Measurements from ENCODE around the gene KIF16B.
"Not testable (repeated sequence)": the region's sequence is repeated elsewhere in the genome, so short reads cannot be mapped to it uniquely, and the experiment has no call there.

KIF16B gene

DNA sequence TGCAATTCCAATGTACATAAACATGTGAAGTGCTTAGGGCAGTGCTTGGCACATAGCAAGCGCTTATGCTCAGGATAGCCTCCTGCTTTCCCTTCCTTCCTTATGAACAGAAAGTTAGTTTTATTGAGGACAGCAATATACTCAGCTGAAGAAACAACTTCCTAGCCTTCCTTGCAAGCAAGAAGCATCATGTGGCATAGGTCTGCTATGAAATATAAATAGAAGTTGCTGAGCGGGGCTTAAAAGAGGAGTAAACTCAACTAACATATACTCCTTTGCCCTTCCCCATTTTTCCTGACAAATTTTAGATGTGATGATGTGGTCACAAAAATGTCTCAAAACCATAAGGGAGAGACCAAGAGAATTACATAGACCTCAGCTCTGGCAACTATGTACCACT, 98.9 kb downstream of the KIF16B start:
- no peak for DNase-seq (ENCODE audit: low read depth)

DNA sequence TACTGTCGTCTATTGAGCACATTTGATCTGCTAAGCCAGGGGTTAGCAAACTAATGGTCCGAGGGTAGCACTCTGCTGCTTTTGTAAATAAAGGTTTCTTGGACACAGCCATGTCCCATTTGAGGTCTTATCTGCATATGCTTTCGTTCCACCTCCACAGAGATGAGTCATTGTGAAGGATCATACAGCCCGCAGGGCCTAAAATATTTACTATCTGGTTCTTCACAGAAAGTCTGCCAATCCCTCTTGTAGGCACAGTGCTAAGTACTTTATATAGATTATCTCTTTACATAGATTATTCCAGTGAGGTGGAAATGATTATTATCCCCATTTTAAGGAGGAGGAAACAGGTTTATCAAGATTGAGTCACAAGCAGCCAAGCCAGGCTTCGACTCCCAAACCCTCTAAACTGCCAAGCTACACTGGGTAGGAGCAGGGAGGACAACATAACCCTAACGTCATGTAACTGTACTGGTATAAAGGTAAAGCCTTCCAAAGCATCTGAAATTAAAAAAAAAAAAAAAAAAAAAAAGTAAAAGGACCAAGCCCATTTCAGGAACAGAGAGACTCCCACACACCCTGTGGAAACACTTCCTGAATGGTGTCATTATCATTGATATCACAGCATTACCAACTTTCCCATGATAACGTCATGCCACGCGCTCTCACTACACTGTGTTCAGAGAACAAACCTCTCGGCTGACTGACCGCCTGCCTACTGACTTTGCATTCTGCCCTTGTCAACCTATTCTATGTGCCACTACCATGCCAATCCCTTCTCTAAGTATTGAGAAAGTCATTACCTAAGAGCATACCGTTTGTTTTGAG, 101.0 kb downstream of the KIF16B start:
- DNase-seq (ENCODE audit: low read depth) = peak; percentile 24

DNA sequence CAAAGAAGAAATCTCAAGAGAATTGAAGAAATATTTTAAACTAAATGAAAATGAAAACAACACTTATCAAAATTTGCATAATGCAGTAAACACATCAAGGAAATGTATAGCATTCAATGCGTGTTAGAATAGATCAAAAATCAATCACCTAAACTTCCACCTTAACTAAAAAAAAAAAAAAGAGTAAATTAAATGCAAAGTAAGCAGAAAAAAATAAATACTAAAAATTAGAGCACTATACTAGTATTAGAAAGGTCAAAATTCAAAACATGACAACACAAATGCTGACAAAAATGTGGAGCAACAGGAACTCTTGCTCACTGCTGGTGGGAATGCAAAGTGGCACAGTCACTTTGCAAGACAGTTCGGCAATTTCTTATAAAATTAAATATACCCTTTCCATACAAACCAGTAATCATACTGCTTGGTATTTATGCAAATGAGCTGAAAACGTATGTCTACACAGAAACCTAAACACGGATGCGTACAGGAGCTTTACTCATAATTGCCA, 103.8 kb downstream of the KIF16B start:
- no peak for DNase-seq (ENCODE audit: low read depth)

DNA sequence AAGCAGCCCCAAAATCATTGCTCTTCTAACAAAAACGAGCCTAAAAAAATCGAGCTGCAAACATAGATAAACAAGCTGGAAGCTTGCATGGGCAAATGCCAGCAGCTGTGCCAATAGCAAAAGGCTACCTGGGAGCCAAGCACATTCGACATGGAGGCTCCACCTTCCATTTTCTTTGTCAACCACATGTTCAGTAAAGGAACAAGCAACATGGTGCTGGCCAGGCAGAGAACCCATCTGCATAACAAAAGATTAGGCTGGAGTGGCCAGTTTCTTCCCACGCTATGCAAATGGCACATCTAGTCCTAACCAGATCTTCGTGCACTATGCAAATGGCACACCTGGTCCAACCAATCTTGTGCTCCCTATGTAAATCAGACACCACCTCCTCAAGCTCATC, 110.5 kb downstream of the KIF16B start:
- no peak for DNase-seq (ENCODE audit: low read depth)

DNA sequence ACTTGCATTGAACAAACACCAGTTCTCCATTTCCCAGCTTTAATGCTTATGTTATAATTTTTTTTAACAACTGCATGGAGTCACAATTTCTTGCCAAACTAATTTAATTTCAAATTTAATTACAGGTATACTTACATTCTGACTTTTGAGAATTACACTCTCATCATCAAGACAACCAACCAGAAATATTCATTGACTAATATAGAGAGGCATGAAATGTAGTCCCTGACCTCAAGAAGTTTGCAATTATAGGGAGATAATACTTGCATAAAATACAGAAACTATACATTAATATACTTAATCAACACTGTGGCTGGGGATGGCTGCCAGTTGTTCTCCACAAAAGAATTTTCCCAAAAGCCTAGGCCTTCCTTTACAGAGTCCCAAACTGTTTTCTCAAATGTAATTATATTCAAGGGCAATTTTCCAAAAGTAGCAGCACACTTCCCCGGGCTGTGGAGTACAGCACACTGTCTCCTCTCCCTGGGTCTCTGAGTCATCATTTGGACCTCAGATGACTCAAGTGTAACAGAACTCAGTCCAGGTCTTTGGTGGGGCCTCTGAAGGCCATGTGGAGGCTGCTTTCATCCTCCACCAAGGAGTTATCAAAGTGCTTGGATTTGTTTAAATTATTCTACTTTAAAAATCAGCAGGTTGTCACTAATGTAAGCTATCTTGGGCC, 114.1 kb downstream of the KIF16B start:
- peak; percentile 91 for DNase-seq (ENCODE audit: low read depth)

DNA sequence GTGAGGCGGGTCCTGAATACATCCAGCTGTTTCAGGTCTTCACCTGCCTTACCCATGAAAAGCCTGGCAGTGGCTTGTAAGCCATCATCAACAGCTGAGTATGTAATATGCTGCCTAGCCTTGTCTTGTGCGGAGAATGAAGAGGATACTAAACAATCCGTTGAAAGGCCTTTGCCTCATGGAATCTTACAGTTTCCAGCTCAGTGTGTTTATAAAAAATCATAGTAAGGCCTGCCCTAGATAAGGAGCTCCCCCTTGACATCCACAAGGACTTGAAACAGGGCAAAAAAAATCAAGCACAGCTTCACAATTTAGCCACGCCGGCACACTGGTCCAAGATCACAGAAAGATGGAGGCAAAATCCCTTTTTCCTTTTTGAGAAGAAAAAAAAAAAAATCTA, 115.7 kb downstream of the KIF16B start:
- DNase-seq (ENCODE audit: low read depth) = no peak

DNA sequence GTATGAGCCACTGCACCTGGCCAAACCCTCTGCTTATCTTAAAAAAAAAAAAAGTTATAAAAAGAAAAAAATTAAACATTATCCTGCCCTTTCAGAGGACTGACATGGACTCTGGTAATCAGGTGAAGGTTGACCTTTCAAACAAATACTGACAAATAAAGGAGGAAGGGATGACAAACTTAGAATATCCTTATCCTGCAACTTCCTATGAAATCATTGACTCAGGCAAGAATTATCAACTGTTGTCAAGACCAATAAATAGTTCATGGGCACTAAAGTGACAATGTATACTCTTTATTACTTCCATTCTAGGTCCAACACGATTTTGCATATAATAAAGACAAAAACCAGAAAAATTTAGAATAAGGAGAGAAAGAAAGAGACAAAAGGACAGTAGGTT, 117.9 kb downstream of the KIF16B start:
- DNase-seq (ENCODE audit: low read depth) = no peak

DNA sequence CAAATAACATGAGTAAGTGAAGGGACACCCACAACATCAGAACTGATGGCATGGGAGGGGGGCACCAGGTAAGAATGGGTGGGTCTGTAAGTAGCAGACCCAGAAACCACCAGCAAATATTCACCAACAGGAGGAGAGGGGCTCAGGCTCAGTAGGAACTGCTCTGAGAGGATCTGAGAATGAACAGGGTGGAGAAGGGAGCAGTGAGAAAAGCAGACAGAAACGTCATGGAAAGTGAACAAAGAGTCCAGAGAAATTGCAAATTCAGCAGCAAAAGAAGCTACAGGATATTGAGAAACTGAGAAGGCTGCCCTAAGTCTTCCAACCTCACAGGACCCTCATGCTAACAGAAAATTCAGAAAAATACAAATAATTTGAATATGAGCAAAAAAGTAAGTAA, 121.3 kb downstream of the KIF16B start:
- DNase-seq (ENCODE audit: low read depth) = no peak

DNA sequence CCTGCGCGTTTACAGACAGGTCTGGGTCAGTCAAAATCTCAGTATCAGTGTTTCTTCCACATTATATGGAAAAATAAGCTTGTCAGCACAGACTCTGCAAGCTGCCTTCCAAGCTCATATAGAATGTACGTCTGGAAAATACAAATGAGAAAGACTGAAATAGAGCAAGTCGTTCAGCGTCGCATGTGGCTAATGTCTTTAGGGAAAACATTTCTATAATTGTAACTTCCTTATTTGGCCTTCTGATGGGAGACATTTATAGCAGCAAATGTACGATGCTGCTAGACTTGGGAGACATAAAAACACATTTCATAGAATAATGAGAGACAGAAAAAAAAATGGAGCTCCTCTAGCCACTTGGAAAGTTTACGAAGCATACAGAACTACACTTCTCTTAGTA, 122.2 kb downstream of the KIF16B start:
- no peak for DNase-seq (ENCODE audit: low read depth)

DNA sequence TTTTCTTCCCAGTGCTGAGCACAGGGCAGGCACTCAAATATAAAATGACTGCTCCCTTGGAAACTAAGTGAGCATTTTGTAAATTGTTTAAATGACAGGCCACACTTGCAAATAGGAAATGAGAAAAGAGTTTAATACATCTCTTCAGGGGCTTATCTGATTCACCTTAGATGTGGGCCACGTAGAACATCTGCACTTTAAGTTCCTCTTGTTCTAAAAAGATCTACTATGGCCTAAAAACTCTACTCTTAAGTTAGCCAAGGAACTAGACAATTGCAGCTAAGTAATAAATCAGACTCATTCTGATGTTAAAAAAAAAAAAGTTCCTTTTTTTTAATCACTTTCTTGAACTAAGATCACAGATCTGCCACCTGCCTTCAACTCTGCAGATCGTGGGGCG, 126.3 kb downstream of the KIF16B start:
- DNase-seq (ENCODE audit: low read depth) = no peak

DNA sequence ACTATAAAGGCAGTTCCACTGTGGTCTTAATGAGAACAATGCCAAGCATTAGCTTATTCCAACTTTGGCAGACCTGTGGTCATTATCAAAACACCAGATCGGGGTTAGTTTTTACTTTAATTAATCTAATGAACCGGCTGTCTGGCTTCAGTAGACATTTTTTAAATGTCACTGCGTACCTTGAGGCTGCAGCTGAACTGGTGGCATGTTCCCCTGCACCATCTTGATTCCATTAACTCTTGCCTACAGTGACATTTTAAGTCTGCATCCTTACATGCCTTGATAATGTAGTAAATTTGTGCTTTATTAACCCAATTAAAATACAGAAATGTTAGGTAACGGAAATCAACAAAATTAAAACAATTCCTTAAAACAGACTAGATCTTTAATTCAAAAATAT, 127.0 kb downstream of the KIF16B start:
- DNase-seq (ENCODE audit: low read depth) = no peak

DNA sequence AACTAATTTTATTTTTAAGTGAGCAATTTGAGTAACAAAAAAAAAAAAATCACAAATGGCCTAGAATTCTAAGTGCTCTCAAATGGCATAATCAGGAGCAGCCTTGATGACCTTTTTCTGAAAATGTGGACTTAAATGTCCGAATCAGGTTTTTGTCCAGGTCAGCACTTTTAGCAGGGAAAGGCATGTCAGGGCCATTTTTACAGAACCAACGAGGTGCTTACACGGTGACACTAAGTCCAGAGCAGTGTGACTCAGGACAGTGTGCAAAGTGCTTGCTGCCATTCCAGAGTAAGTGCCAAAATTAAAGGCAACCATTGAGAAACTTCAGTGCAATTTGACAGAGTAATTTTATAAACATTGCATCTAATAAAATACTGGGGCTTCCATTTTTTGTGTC, 127.8 kb downstream of the KIF16B start:
- peak; percentile 6 for DNase-seq (ENCODE audit: low read depth)

DNA sequence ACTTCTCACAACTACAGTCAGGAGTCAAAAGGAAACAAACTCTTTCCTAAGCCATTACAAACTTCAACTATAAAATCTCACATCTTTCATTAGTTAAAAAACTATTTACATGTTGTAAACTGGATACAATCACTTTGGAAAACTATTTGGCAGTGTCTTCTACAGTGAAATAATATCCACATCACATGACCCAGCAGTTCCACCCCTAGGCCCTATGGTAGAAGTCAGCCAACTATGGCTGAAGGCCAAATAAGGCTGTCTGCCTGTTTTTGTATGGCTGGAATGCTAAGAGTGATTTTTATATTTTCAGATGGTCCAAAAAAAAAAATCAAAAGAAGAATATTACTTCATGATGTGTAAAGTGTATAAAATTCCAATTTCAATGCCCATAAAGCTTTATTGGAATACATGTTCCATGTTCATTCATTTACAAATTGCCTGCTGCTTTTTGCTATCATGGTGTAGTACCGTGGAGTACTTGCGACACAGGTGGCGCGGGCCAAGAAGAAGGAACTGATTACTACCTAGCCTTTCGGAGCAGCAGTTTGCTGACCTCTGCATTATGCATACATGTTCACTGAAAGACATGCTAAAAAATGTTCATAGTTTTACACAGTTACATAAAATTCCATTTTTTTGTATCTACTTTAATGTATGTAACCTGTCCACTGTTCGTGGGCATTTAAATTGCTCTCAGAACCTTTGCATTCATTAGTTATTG, 129.0 kb downstream of the KIF16B start:
- peak; percentile 53 for DNase-seq (ENCODE audit: low read depth)

DNA sequence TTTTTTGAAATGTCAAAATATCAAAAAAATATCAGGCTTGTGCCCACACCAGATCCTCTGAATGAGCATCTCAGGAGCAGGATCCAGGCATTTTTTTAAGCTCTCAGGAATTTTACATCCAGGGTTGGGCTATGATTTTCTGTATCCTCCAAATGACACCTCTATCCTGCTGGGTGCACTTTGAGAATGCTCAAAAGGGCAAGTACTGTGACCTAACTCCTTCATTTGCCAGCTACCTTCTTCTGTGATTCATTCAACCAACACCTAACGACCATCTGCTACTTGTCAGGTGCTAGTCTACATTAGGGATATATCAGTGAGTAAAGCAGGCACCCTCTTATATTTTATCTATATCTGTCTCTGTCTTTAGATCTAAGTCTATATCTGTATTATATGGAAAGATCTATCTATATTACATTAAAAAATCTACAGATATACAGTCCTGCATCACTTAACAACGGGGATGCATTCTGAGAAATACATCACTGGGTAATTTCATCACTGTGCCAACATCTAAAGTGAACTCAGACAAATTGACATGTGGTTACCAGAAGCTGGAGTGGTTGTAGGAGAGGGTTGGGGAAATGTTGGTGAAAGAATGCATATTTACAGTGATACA, 131.6 kb downstream of the KIF16B start:
- DNase-seq (ENCODE audit: low read depth) = no peak

DNA sequence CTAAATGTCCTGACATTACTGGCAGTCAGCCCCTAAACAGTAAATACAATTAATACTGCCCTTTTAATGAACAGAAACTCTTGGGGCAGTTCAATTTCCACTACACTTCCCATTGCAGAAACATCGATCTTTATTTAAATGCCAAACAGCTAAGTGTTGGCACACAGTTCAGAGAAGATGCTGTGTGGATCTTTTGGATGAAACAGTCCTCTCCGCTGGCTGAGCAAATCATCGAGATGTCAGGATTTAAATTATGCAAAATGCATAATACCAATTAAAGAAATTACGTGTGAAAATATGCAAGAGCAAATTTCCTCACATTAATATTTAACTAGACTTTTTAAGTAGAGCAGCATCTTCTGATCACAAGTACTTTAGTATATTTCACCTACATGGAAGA, 132.6 kb downstream of the KIF16B start:
- DNase-seq (ENCODE audit: low read depth) = no peak

DNA sequence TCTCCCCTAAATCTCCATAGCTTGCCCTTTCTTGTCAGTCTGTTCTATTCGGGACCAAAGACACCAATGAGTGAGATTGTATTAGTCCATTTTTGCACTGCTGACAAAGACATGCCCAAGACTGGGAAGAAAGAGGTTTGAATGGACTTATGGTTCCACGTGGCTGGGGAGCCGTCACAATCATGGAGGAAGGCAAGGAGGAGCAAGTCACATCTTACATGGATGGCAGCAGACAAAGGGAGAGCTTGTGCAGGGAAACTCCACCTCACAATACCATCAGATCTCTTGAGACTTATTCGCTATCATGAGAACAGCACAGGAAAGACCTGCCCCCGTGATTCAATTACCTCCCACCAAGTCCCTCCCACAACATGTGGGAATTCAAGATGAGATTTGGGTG, 133.7 kb downstream of the KIF16B start:
- not testable (repeated sequence) for DNase-seq (ENCODE audit: low read depth)

DNA sequence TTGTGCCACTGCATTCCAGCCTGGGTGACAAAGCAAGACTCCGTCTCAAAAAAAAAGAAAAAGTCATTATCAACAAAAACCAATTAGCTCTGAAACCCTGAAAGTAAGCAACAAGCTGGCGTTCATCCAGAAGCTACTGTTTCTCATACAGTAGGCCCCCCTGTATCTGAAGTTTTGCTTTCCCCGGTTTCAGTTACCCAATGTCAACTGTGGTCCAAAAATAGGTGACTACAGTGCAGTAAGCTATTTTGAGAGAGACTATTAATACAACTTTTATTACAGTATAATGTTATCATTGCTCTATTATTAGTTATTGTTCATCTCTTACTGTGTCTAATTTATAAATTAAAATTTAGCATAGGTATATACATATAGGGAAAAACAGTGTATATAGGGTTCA, 135.1 kb downstream of the KIF16B start:
- no peak for DNase-seq (ENCODE audit: low read depth)

DNA sequence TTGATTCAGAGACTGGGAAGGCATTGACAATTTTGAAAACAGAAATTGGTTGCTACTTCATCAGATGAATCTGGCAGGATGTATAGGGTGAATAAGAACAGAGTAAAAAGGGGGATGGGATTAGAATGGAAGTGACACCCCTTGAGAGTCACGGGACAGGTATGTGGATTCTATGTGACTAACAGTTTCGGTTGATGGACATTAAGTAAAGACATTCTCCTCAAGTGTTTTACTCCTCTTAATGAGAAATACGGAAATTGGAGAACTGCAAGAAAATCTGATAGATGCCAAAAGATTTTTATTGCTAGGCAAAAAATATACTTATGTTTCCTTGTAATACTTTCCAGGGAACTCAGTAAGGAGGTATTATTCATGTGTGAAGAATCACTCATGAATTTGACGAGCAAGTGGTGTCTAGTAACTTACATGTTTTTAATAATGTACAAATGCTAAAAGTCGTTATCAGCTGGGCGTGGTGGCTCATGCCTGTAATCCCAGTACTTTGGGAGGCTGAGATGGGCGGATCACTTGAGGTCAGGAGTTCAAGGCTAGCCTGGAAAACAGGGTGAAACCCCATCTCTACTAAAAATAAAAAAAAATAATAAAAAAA, 135.8 kb downstream of the KIF16B start:
- no peak for DNase-seq (ENCODE audit: low read depth)

DNA sequence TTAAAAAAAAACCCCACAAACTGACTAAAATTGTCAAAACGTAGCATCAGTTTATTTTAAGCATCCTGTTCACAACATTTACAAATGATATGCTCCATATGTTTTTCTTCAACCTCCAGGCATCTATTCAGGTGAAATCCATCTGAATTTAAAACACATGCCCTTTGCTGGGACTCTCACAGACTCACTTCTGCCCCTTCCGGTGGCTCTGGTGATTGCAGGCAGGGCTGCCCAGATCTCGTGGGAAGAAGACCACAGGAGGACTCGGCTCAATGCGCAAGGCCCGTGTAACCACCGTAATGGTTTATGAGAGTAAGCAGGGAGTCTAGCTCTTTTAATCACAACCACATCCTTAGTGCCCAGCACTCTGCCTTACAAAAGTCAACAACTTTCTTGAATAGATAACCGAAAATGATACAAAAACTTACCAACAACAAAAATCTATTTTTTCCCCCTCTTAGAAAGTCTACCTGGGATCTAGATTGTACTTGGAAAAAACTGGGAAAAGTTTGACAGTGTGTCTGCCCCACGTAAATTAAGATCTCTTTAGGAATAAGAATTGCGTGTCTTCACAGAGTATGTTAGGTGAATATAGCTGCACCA, 139.1 kb downstream of the KIF16B start:
- peak; percentile 42 for DNase-seq (ENCODE audit: low read depth)

DNA sequence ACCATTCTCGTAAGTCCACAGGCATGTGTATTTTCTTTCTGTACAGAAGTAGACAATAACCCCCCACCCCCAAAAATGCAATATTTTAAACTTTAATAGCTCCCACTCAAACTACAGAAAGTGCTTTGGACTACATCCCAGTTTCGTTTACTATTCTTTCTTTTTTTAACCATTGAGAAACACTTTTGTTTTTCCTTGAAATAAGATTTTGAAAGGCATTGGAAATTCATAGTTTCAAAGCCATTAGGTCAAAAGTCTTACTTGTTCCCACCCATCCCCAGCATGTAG, 140.0 kb downstream of the KIF16B start:
- DNase-seq (ENCODE audit: low read depth) = no peak

DNA sequence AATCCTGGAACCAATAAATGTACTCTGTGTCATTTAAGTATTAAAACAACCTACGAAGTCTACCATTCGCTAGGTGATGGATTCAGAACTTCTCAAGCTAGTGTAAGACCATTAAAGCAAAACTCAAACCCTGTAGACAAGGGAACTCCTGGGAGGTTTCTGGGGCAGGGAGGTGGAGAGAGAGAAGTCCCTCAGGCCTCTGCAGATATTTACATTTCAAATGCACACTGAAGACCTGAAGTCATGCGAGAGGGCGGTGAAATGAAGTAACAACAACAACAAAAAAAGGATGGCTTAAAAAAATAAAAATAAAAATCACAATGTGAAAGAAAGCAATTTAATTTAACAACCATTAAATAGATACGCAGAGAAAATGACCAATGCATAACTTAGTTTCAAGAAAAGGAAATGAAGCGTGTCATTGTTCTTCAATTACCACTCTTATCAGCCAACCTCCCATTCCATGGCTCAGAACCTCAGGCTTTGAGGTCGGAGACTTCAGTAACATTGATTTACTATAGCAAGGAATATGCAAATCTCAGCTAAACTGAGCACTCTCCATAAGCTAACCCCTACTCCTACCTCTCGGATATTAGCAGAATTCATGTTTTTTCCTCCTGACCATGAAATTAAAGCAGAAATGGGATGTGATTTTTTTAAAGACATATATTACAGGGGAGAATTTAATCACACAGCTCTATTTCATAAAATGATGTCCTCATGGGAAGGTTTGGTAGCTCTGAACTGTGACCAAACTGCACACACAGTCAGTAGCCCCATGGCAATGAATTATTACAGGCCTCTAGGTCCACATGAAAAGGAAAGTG, 140.6 kb downstream of the KIF16B start:
- no peak for DNase-seq (ENCODE audit: low read depth)

All from EH (cell line).